IMR-90 (cell line): ENCODE measurements around the gene GTF2A1. TPM values are rescaled to one million over a fixed set of nuclear protein-coding genes. Genes with fewer than 3 reads are reported as not detected.

ENCODE experiments used
- ATAC-seq: fragments of 200-7000 bp; cut with Tn5 transposase; 2 replicates; pipeline ENCODE4 v1.9.1; 2020; ENCODE audit warnings: low read depth, mild to moderate bottlenecking, moderate library complexity
- BruUV-seq: library from RNA; stranded (reverse); fragments of 400-500 nt; replicated peaks from 2 replicates; lab custom pipeline; 2021; lab: Mats Ljungman, UMichigan
- CTCF ChIA-PET: fragments of 300-600 bp; formaldehyde crosslinking; extraction: SDS; loops from one replicate; lab custom pipeline; 2021; ENCODE audit warnings: antibody characterized with exemption; lab: Yijun Ruan, JAX
- POLR2A ChIA-PET: fragments of 300-600 bp; sonication (Branson Sonifier 250); formaldehyde crosslinking; loops from one replicate; lab custom pipeline; 2022; ENCODE audit warnings: antibody characterized with exemption; ENCODE audit not compliant: unreplicated experiment; lab: Charles Lee
- DNase-seq: peaks from one replicate; pipeline ENCODE4 v3.0.0; 2013
- H2AFZ ChIP-seq: replicated peaks from 2 replicates; pipeline ENCODE3; 2013; ENCODE audit warnings: low read length, mild to moderate bottlenecking; ENCODE audit not compliant: poor library complexity
- H2AK5ac ChIP-seq: 2 replicates; pipeline ENCODE4 v1.6.1; 2013; ENCODE audit warnings: low read depth, low read length, inconsistent platforms
- H2AK9ac ChIP-seq: replicated peaks from 2 replicates; pipeline ENCODE3; 2013; ENCODE audit warnings: mild to moderate bottlenecking, low read depth, low read length, moderate library complexity; ENCODE audit not compliant: poor library complexity
- H2BK120ac ChIP-seq: 2 replicates; pipeline ENCODE4 v1.6.1; 2013; ENCODE audit warnings: low read depth, low read length, inconsistent platforms
- H2BK15ac ChIP-seq: 3 replicates; pipeline ENCODE4 v1.6.1; 2013; ENCODE audit warnings: low read depth, low read length, inconsistent platforms
- H2BK20ac ChIP-seq: 2 replicates; pipeline ENCODE4 v1.6.1; 2013; ENCODE audit warnings: low read depth, mild to moderate bottlenecking, inconsistent platforms, low read length, moderate library complexity
- H2BK5ac ChIP-seq: 2 replicates; pipeline ENCODE4 v1.6.1; 2013; ENCODE audit warnings: mild to moderate bottlenecking, low read depth, low read length, inconsistent platforms; ENCODE audit not compliant: poor library complexity, severe bottlenecking
- H3K14ac ChIP-seq: replicated peaks from 2 replicates; pipeline ENCODE4 v1.6.1; 2013; ENCODE audit warnings: low read depth, low read length, inconsistent platforms
- H3K18ac ChIP-seq: 2 replicates; pipeline ENCODE4 v1.6.1; 2013; ENCODE audit warnings: low read depth, low read length, control low read depth
- H3K23ac ChIP-seq: 2 replicates; pipeline ENCODE4 v1.6.1; 2013; ENCODE audit warnings: low read depth, low read length, inconsistent platforms
- H3K27ac ChIP-seq: 2 replicates; pipeline ENCODE4 v1.5.1; 2013; ENCODE audit warnings: mild to moderate bottlenecking, control low read depth, low read length; ENCODE audit not compliant: insufficient read depth
- H3K27me3 ChIP-seq: 2 replicates; pipeline ENCODE4 v1.6.1; 2013; ENCODE audit warnings: low read length; ENCODE audit not compliant: control insufficient read depth, insufficient read depth
- H3K36me3 ChIP-seq: 2 replicates; pipeline ENCODE4 v1.6.1; 2013; ENCODE audit warnings: low read length, mixed read lengths; ENCODE audit not compliant: control insufficient read depth, insufficient read depth
- H3K4ac ChIP-seq: 2 replicates; pipeline ENCODE4 v1.6.1; 2013; ENCODE audit warnings: low read depth, low read length, inconsistent platforms
- H3K4me1 ChIP-seq: 2 replicates; pipeline ENCODE4 v1.6.1; 2013; ENCODE audit warnings: low read length, mixed read lengths; ENCODE audit not compliant: control insufficient read depth, insufficient read depth
- H3K4me2 ChIP-seq: 2 replicates; pipeline ENCODE4 v1.6.1; 2013; ENCODE audit warnings: low read depth, mild to moderate bottlenecking, control low read depth, low read length, moderate library complexity
- H3K4me3 ChIP-seq: 2 replicates; pipeline ENCODE4 v1.5.1; 2013; ENCODE audit warnings: low read depth, mild to moderate bottlenecking, control low read depth, low read length, moderate library complexity; ENCODE audit not compliant: insufficient read depth
- H3K56ac ChIP-seq: 2 replicates; pipeline ENCODE4 v1.6.1; 2013; ENCODE audit warnings: low read length, inconsistent platforms; ENCODE audit not compliant: insufficient read depth; ENCODE audit errors: extremely low read depth
- H3K79me1 ChIP-seq, 2 experiments: 2 replicates each; pipeline ENCODE4 v1.6.1; 2013; ENCODE audit warnings: low read length in 2 of 2, inconsistent platforms in 1 of 2, low read depth in 1 of 2
- H3K9ac ChIP-seq: 2 replicates; pipeline ENCODE4 v1.6.1; 2013; ENCODE audit warnings: low read depth, low read length, control low read depth
- H3K9me1 ChIP-seq: 2 replicates; pipeline ENCODE4 v1.6.1; 2013; ENCODE audit warnings: low read length, inconsistent platforms; ENCODE audit not compliant: insufficient read depth
- H3K9me3 ChIP-seq: 2 replicates; pipeline ENCODE4 v1.6.1; 2013; ENCODE audit warnings: low read length; ENCODE audit not compliant: control insufficient read depth, insufficient read depth
- H4K20me1 ChIP-seq: 2 replicates; pipeline ENCODE4 v1.6.1; 2013; ENCODE audit warnings: low read length, inconsistent platforms; ENCODE audit not compliant: insufficient read depth
- H4K5ac ChIP-seq: 2 replicates; pipeline ENCODE4 v1.6.1; 2013; ENCODE audit warnings: mild to moderate bottlenecking, low read depth, low read length, control low read depth
- H4K8ac ChIP-seq, 2 experiments: 2 replicates each; pipeline ENCODE4 v1.6.1; 2013; ENCODE audit warnings: low read depth in 2 of 2, low read length in 2 of 2, control low read depth in 1 of 2, inconsistent platforms in 1 of 2
- H4K91ac ChIP-seq: 2 replicates; pipeline ENCODE4 v1.6.1; 2013; ENCODE audit warnings: low read depth, low read length, inconsistent platforms; ENCODE audit not compliant: insufficient read depth
- BHLHE40 ChIP-seq: fragments of 150-350 bp; IDR thresholded peaks from 2 replicates; pipeline ENCODE4 v1.6.1; 2016; ENCODE audit warnings: mild to moderate bottlenecking, low read depth, low read length
- RCOR1 ChIP-seq: IDR thresholded peaks from 2 replicates; pipeline ENCODE4 v1.6.1; 2012; ENCODE audit warnings: mild to moderate bottlenecking, low read length, improper control_type of control experiment; ENCODE audit not compliant: insufficient replicate concordance
- SMC3 ChIP-seq: fragments of 150-350 bp; IDR thresholded peaks from 2 replicates; pipeline ENCODE4 v1.6.1; 2016; ENCODE audit warnings: low read depth, mild to moderate bottlenecking, antibody characterized with exemption, low read length, moderate library complexity
- WGBS, 2 experiments: methylation state at CpG; one replicate each; pipeline versions ENCODE4 v1.1.5 to v1.1.7; 2013; ENCODE audit warnings: missing lambda C conversion rate in 2 of 2; ENCODE audit not compliant: insufficient read length in 1 of 2; ENCODE audit errors: extremely low coverage in 2 of 2; 5-methylcytosine and 5-hydroxymethylcytosine counted together
- dilution Hi-C: fragments of 300-500 bp; cut with HindIII; formaldehyde crosslinking; loops from one replicate; pipeline ENCODE4 v1.14.3; 2018; ENCODE audit warnings: low sequenced_read_pairs; ENCODE audit not compliant: unreplicated experiment
- in situ Hi-C: fragments of 300-500 bp; cut with MboI; formaldehyde crosslinking; loops from 3 replicates; pipeline ENCODE4 v1.14.3; 2019; ENCODE audit warnings: low sequenced_read_pairs, inconsistent platforms, mixed read lengths
- intact Hi-C: fragments of 100-400 bp; cut with micrococcal nuclease; formaldehyde crosslinking; loops from 2 replicates; pipeline ENCODE4 v1.10.0; 2022
- polyA plus RNA-seq, 3 experiments: library from polyadenylated mRNA; depleted of rRNA; stranded (reverse); fragments of >200 nt; gene quantifications; 2 replicates each; pipeline ENCODE4 v1.2.3, GENCODE V29; 2012; ENCODE audit warnings: low replicate concordance in 1 of 3
- total RNA-seq: library from RNA; depleted of rRNA; stranded (reverse); fragments of >200 nt; gene quantifications from 2 replicates; pipeline ENCODE4 v1.2.3, GENCODE V29; 2012

The GTF2A1 gene
- total and polyA plus RNA-seq, 2 of the 4 experiments (the other 2 are of a cell fraction): 16.0 to 60.4 TPM

DNA sequence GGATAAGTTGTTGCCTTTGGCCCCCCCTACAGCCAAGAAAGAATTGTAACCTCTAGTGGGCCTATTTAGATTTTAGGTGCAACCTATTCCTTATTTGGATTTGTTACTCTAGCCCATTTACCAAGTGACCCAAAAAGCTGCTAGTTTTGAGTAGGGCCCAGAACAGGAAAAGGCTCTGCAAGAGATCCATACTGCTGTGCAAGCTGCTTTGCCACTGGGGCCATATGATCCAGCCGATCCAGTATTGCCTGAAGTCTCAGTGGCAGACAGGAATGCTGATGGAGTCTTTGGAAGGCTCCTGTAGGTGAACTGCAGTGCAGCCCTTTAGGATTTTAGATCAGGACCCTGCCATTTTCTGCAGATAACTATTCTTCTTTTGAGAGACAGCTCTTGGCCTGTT, 12.9 kb upstream of the GTF2A1 start:
- Histone ChIP-seq H3K18ac (no peak overlapping the region), H2BK20ac (no peak overlapping the region), H2AFZ (no peak overlapping the region), H3K36me3 (no peaks in the 10 kb centered on the region), H3K4me1 (no peaks in the 10 kb centered on the region), H2BK5ac (no peak overlapping the region), H3K27ac (no peak overlapping the region), H4K91ac (no peak overlapping the region), H3K9me1 (no peaks in the 10 kb centered on the region), H4K8ac (no peak overlapping the region), H3K14ac (no peak overlapping the region), H3K4me3 (no peak overlapping the region), H3K4me2 (no peak overlapping the region), H2BK120ac (no peak overlapping the region), H4K5ac (no peak overlapping the region), H2AK9ac (no peak overlapping the region), H3K56ac (no peak overlapping the region), H3K4ac (no peak overlapping the region), H3K9me3 (no peaks in the 10 kb centered on the region), H3K79me1 (no peaks in the 10 kb centered on the region), H2AK5ac (no peak overlapping the region), H4K20me1 (no peaks in the 10 kb centered on the region), H3K27me3 (no peaks in the 10 kb centered on the region), H3K23ac (no peak overlapping the region), H3K9ac (no peak overlapping the region), H2BK15ac (no peak overlapping the region)
- BruUV-seq: no TSS peak
- ChIA-PET POLR2A (no interaction called here), CTCF (no interaction called here)
- 83% methylated on average over 1 of the region's 1 CpG; no CpG with 5 or more reads in 1 of the 2 experiments for WGBS, 2 experiments
- DNase-seq (no peak), ATAC-seq (no peak)
- dilution Hi-C loops (no loop called here), in situ Hi-C loops (no loop called here), intact Hi-C loops (no loop called here)
- no peak for TF ChIP-seq RCOR1
- TF ChIP-seq BHLHE40: no peak
- no peak for TF ChIP-seq SMC3
